Liver (tissue), 9 donors: ENCODE results near the gene SYT5. TPM values are rescaled to one million over a fixed set of nuclear protein-coding genes. Genes with fewer than 3 reads are reported as not detected.
"Not testable (repeated sequence)": the region's sequence is repeated elsewhere in the genome, so short reads cannot be mapped to it uniquely, and the experiment has no call there.

Experiments
- DNase-seq: peaks from one replicate; pipeline ENCODE4 v3.0.0-alpha.2; 2017; ENCODE audit warnings: low spot score
- H3K27ac ChIP-seq, 2 donors: one replicate each; pipeline ENCODE4 v1.7.0; 2013; ENCODE audit warnings: inconsistent platforms in 2 of 2, low read length in 2 of 2, control low read depth in 1 of 2, low read depth in 1 of 2, mild to moderate bottlenecking in 1 of 2
- H3K27me3 ChIP-seq, 4 donors: one replicate each; pipeline versions ENCODE4 v1.6.1 to v1.7.0; 2013; ENCODE audit warnings: low read length in 3 of 4, inconsistent platforms in 1 of 4, mild to moderate bottlenecking in 1 of 4, moderate library complexity in 1 of 4; ENCODE audit not compliant: control insufficient read depth in 4 of 4, insufficient read depth in 4 of 4
- H3K36me3 ChIP-seq, 4 donors: one replicate each; pipeline versions ENCODE4 v1.6.1 to v1.7.0; 2013; ENCODE audit warnings: low read length in 3 of 4, mild to moderate bottlenecking in 3 of 4, low read depth in 1 of 4, moderate library complexity in 1 of 4; ENCODE audit not compliant: control insufficient read depth in 4 of 4, insufficient read depth in 3 of 4
- H3K4me1 ChIP-seq, 4 donors: one replicate each; pipeline versions ENCODE4 v1.6.1 to v1.7.0; 2013; ENCODE audit warnings: low read length in 3 of 4, mild to moderate bottlenecking in 3 of 4, moderate library complexity in 1 of 4; ENCODE audit not compliant: control insufficient read depth in 4 of 4, insufficient read depth in 4 of 4
- H3K4me3 ChIP-seq, 3 donors: one replicate each; pipeline versions ENCODE4 v1.6.1 to v1.7.0; 2013; ENCODE audit warnings: low read length in 3 of 3, control low read depth in 1 of 3, low read depth in 1 of 3, mild to moderate bottlenecking in 1 of 3
- H3K9ac ChIP-seq, 2 donors: one replicate each; pipeline ENCODE4 v1.7.0; 2013; ENCODE audit warnings: low read length in 2 of 2, mild to moderate bottlenecking in 2 of 2, moderate library complexity in 2 of 2, control low read depth in 1 of 2, low read depth in 1 of 2
- H3K9me3 ChIP-seq, 4 donors: one replicate each; pipeline versions ENCODE4 v1.6.1 to v1.7.0; 2013; ENCODE audit warnings: low read length in 3 of 4; ENCODE audit not compliant: control insufficient read depth in 4 of 4
- EGR1 ChIP-seq, 2 donors: IDR thresholded peaks; 2 replicates each; pipeline ENCODE4 v1.6.1; 2016 to 2018; ENCODE audit warnings: antibody characterized with exemption in 2 of 2, low read depth in 2 of 2
- FOXA2 ChIP-seq: IDR thresholded peaks from 2 replicates; pipeline ENCODE4 v1.6.1; 2016; ENCODE audit warnings: antibody characterized with exemption
- GABPA ChIP-seq, 2 donors: IDR thresholded peaks in 1 of 2; conservative IDR thresholded peaks in 1 of 2; 2 replicates each; pipeline ENCODE4 v1.6.1; 2016; ENCODE audit warnings: antibody characterized with exemption in 2 of 2, mild to moderate bottlenecking in 1 of 2, moderate library complexity in 1 of 2
- HNF4G ChIP-seq: IDR thresholded peaks from 2 replicates; pipeline ENCODE4 v1.6.1; 2016; ENCODE audit warnings: antibody characterized with exemption
- NR2F2 ChIP-seq: IDR thresholded peaks from 2 replicates; pipeline ENCODE4 v1.6.1; 2016; ENCODE audit warnings: antibody characterized with exemption
- RAD21 ChIP-seq, 2 donors: IDR thresholded peaks; 2 replicates each; pipeline ENCODE4 v1.6.1; 2016; ENCODE audit warnings: antibody characterized with exemption in 2 of 2, mild to moderate bottlenecking in 2 of 2
- SP1 ChIP-seq: IDR thresholded peaks from 2 replicates; pipeline ENCODE4 v1.6.1; 2018; ENCODE audit warnings: antibody characterized with exemption, mild to moderate bottlenecking
- TAF1 ChIP-seq: conservative IDR thresholded peaks from 2 replicates; pipeline ENCODE4 v1.6.1; 2016; ENCODE audit warnings: antibody characterized with exemption, mild to moderate bottlenecking
- WGBS: extraction: QIAGEN DNeasy Blood & Tissue Kit; methylation state at CpG from one replicate; pipeline ENCODE4 v1.1.7; 2013; 5-methylcytosine and 5-hydroxymethylcytosine counted together
- polyA plus RNA-seq, 2 donors: library from polyadenylated mRNA; stranded (reverse) in 1 of 2; unstranded in 1 of 2; fragments of 200-250 nt in 1 of 2; fragments of >200 nt in 1 of 2; fragmentation: Nextera tagmentation in 1 of 2; extraction: Ambion mirVana in 1 of 2; gene quantifications; one replicate each; pipeline versions ENCODE4 v1.2.1 to v1.2.3, GENCODE V29; 2013 to 2015
- total RNA-seq, 2 donors: library from RNA; depleted of rRNA; stranded (reverse); fragments of >200 nt; gene quantifications; one replicate each; pipeline ENCODE4 v1.2.3, GENCODE V29; 2014
- TF ChIP-seq, protein P1 (sequence below): IDR thresholded peaks from 2 replicates; pipeline ENCODE4 v1.6.1; 2016; ENCODE audit warnings: antibody characterized with exemption
- TF ChIP-seq, protein P2 (sequence below): IDR thresholded peaks from 2 replicates; pipeline ENCODE4 v1.6.1; 2016; ENCODE audit warnings: antibody characterized with exemption, mild to moderate bottlenecking
- TF ChIP-seq, protein P3 (sequence below): IDR thresholded peaks from 2 replicates; pipeline ENCODE4 v1.6.1; 2016; ENCODE audit warnings: antibody characterized with exemption
- TF ChIP-seq, protein P4 (sequence below): IDR thresholded peaks from 2 replicates; pipeline ENCODE4 v1.6.1; 2016; ENCODE audit warnings: antibody characterized with exemption
- donor health status: healthy.
- donor health status: healthy.
- donor health status: healthy.
- donor health status: healthy.
- donor health status: healthy.

The SYT5 gene
- total and polyA plus RNA-seq, 4 donors = under 0.01 TPM; not detected in 3

DNA sequence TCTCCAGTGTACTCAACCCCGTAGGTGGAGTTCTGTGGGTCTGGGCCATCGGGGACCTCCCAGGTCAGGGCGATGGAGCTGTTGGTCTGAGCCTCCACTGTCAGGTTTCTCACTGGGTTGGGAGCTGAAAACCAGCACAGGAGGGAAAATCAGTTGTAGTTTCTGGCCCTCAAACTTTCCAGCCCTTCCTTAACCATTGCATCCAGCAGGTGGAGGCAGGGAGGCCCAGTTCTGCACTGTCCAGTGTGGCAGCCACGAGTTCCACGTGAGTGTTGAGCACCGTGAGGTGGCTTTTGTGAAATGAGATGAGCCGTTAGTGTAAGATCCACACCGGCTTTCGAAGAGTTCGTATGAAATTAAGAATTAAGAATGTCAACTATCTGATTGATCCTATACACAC lies 22.1 kb upstream of the SYT5 start:
- TF ChIP-seq RAD21 (IDR thresholded peaks at IDR 0.05) = peak in 1 of 2 donors; percentile 21
- DNase-seq, H3K36me3 ChIP-seq, H3K27ac ChIP-seq, H3K9me3 ChIP-seq, H3K4me1 ChIP-seq, H3K9ac ChIP-seq, H3K4me3 ChIP-seq, H3K27me3 ChIP-seq: not testable (repeated sequence)
- WGBS = 84% methylated on average over 10 of the region's 10 CpGs

DNA sequence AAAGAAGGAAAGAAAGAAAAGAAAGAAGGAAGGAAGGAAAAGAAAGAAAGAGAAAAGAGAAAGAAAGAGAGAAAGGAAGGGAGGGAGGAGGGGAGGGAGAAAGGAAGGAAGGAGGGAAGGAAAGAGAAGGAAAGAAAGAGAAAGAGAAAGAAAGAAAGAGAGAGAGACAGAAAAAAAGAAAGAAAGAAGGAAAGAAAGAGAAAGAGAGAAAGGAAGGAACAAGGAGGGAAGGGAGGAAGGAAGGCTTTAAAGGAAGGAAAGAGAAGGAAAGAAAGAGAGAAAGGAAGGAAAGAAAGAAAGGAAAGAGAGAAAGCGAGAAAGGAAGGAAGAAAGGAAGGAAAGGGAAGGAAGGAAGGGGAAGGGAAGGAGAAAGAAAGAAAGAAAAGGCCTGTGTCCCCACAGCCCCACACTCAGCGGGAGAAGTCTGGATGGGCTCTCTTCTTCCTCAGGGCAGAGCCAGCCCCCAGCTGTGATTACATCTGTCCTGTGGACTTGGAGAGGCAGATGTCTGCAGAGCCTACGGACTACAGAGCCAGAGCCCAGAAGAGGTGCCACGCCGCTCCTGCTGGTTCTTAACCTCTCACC lies 19.6 kb upstream of the SYT5 start:
- no peak overlapping the region for H3K9ac ChIP-seq
- no peaks in the 10 kb centered on the region for H3K27me3 ChIP-seq
- no peak for DNase-seq
- H3K9me3 ChIP-seq = no peaks in the 10 kb centered on the region
- WGBS = 76% methylated on average over 5 of the region's 5 CpGs
- H3K4me3 ChIP-seq = no peak overlapping the region
- H3K36me3 ChIP-seq = peaks cover 0 to 2% (median under 1%) of the 10 kb centered on the region in 4 donors
- no peak for TF ChIP-seq EGR1 (IDR thresholded peaks at IDR 0.05; ENCODE audit: low read depth in 2 of 2)
- TF ChIP-seq HNF4G = no peak
- H3K27ac ChIP-seq = no peak overlapping the region
- no peaks in the 10 kb centered on the region for H3K4me1 ChIP-seq

DNA sequence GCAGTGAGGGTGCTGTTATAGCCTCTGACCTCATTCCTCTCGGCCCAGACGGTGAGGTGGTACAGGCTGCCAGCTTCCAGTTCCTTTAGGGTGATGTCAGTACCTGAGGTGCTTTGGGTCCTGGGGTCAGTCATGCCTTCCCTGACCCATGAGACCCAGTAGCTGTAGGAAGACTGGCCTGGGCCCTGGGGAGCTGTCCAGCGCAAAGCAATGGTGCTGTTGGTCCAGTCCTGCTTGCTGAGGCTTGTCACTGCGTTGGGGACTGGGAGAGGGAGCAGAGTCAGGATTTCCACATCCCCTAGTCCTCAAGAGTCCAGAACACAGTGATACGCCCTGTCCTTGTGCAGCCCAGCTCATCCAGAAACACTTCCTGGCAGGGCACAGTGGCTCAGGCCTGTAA lies 18.6 kb upstream of the SYT5 start:
- TF ChIP-seq, protein P1, sequence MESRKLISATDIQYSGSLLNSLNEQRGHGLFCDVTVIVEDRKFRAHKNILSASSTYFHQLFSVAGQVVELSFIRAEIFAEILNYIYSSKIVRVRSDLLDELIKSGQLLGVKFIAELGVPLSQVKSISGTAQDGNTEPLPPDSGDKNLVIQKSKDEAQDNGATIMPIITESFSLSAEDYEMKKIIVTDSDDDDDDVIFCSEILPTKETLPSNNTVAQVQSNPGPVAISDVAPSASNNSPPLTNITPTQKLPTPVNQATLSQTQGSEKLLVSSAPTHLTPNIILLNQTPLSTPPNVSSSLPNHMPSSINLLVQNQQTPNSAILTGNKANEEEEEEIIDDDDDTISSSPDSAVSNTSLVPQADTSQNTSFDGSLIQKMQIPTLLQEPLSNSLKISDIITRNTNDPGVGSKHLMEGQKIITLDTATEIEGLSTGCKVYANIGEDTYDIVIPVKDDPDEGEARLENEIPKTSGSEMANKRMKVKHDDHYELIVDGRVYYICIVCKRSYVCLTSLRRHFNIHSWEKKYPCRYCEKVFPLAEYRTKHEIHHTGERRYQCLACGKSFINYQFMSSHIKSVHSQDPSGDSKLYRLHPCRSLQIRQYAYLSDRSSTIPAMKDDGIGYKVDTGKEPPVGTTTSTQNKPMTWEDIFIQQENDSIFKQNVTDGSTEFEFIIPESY = no peak
- TF ChIP-seq, protein P2, sequence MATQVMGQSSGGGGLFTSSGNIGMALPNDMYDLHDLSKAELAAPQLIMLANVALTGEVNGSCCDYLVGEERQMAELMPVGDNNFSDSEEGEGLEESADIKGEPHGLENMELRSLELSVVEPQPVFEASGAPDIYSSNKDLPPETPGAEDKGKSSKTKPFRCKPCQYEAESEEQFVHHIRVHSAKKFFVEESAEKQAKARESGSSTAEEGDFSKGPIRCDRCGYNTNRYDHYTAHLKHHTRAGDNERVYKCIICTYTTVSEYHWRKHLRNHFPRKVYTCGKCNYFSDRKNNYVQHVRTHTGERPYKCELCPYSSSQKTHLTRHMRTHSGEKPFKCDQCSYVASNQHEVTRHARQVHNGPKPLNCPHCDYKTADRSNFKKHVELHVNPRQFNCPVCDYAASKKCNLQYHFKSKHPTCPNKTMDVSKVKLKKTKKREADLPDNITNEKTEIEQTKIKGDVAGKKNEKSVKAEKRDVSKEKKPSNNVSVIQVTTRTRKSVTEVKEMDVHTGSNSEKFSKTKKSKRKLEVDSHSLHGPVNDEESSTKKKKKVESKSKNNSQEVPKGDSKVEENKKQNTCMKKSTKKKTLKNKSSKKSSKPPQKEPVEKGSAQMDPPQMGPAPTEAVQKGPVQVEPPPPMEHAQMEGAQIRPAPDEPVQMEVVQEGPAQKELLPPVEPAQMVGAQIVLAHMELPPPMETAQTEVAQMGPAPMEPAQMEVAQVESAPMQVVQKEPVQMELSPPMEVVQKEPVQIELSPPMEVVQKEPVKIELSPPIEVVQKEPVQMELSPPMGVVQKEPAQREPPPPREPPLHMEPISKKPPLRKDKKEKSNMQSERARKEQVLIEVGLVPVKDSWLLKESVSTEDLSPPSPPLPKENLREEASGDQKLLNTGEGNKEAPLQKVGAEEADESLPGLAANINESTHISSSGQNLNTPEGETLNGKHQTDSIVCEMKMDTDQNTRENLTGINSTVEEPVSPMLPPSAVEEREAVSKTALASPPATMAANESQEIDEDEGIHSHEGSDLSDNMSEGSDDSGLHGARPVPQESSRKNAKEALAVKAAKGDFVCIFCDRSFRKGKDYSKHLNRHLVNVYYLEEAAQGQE = peak; percentile 59
- TF ChIP-seq EGR1 (IDR thresholded peaks at IDR 0.05; ENCODE audit: low read depth in 2 of 2) = no peak
- H3K4me3 ChIP-seq = no peak overlapping the region
- DNase-seq = no peak
- 85% methylated on average over 5 of the region's 5 CpGs for WGBS
- H3K9ac ChIP-seq = no peak overlapping the region
- no peaks in the 10 kb centered on the region for H3K9me3 ChIP-seq
- no peak overlapping the region for H3K27ac ChIP-seq
- H3K27me3 ChIP-seq = no peaks in the 10 kb centered on the region
- H3K4me1 ChIP-seq = no peaks in the 10 kb centered on the region
- peaks cover 0 to 3% (median 1%) of the 10 kb centered on the region in 4 donors for H3K36me3 ChIP-seq

DNA sequence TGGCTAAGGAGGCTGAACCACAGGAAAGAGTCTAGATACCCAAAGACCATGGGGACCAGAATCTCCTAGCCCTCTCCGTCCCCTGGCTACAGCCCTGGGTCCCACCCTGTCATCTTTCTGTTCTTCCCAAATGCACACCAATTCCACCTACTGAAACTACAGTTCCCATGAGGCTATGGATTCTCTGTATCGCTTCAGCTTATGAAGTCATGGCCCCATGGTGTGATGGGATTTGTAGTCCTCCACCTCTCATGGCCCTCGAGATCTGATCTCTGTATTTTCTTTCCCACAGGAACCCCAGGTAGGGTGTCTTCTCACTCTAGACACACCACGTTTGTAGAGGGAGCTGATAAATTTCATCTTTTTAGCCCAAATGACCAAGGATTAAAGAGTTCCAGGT lies 17.4 kb upstream of the SYT5 start:
- Histone ChIP-seq H3K36me3 (peaks cover 0 to 3% (median 1%) of the 10 kb centered on the region in 4 donors), H3K27me3 (no peaks in the 10 kb centered on the region), H3K27ac (no peak overlapping the region), H3K9me3 (no peaks in the 10 kb centered on the region), H3K4me1 (no peaks in the 10 kb centered on the region), H3K9ac (no peak overlapping the region), H3K4me3 (no peak overlapping the region)
- no peak for TF ChIP-seq SP1
- TF ChIP-seq, protein P3, sequence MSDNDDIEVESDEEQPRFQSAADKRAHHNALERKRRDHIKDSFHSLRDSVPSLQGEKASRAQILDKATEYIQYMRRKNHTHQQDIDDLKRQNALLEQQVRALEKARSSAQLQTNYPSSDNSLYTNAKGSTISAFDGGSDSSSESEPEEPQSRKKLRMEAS = no peak
- TF ChIP-seq NR2F2 = no peak
- TF ChIP-seq, protein P2 = no peak
- TF ChIP-seq, protein P4, sequence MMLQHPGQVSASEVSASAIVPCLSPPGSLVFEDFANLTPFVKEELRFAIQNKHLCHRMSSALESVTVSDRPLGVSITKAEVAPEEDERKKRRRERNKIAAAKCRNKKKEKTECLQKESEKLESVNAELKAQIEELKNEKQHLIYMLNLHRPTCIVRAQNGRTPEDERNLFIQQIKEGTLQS = no peak
- TF ChIP-seq TAF1 = no peak
- no peak for TF ChIP-seq FOXA2
- no peak for TF ChIP-seq RAD21 (IDR thresholded peaks at IDR 0.05)
- no peak for TF ChIP-seq GABPA (IDR thresholded peaks at IDR 0.05 in 1 of 2, conservative IDR thresholded peaks at IDR 0.05 in 1 of 2)
- TF ChIP-seq EGR1 (IDR thresholded peaks at IDR 0.05; ENCODE audit: low read depth in 2 of 2) = no peak
- WGBS = 83% methylated on average over 4 of the region's 4 CpGs
- no peak for DNase-seq
